K562 (cell line): Measurements from ENCODE around the gene RBP7. TPM values are rescaled to one million over a fixed set of nuclear protein-coding genes. Genes with fewer than 3 reads are reported as not detected.
A peak's percentile ranks its signal among the peaks of the same experiment; 100 is the strongest.

Experiments
- BCL6 ChIP-seq: fragments of 250-450 bp; sonication (Bioruptor Pico); IDR thresholded peaks from 2 replicates; pipeline ENCODE4 v1.4.0; 2020
- BCOR ChIP-seq: fragments of 450-650 bp; IDR thresholded peaks from 2 replicates; pipeline ENCODE4 v1.6.1; 2016
- BHLHE40 ChIP-seq: IDR thresholded peaks from 2 replicates; pipeline ENCODE4 v1.6.1; 2011; ENCODE audit warnings: low read length, improper control_type of control experiment
- CBFA2T2 ChIP-seq: fragments of 450-650 bp; conservative IDR thresholded peaks from 2 replicates; pipeline ENCODE4 v1.6.1; 2017; ENCODE audit warnings: mild to moderate bottlenecking
- CBX3 ChIP-seq, 2 experiments: IDR thresholded peaks; 1 replicate in 1 of 2; 2 replicates in 1 of 2; pipeline ENCODE4 v1.6.1; 2012; ENCODE audit warnings: inconsistent platforms in 2 of 2, low read length in 2 of 2, borderline replicate concordance in 1 of 2, control low read depth in 1 of 2
- CHD2 ChIP-seq: IDR thresholded peaks from 2 replicates; pipeline ENCODE4 v1.6.1; 2011; ENCODE audit warnings: low read depth, low read length
- CXXC5 ChIP-seq: fragments of 250-450 bp; sonication (Bioruptor Pico); IDR thresholded peaks from 2 replicates; pipeline ENCODE4 v1.8.0; 2022; ENCODE audit warnings: inconsistent platforms, mild to moderate bottlenecking, moderate library complexity
- DACH1 ChIP-seq: fragments of 450-650 bp; IDR thresholded peaks from 2 replicates; pipeline ENCODE4 v1.6.1; 2018; ENCODE audit not compliant: partially characterized antibody
- HNRNPH1 ChIP-seq: fragments of 200-400 bp; formaldehyde crosslinking; optimal IDR thresholded peaks from 2 replicates; pipeline ENCODE3; 2017; ENCODE audit warnings: low read depth, mild to moderate bottlenecking, low read length, moderate library complexity
- JUND ChIP-seq, 2 experiments: IDR thresholded peaks; 2 replicates in 1 of 2; 3 replicates in 1 of 2; pipeline ENCODE4 v1.6.1; 2011; ENCODE audit warnings: borderline replicate concordance in 2 of 2, low read depth in 2 of 2, low read length in 2 of 2, improper control_type of control experiment in 1 of 2, missing biosample characterization in 1 of 2, missing genetic modification characterization in 1 of 2, missing genetic modification reagents in 1 of 2
- MYC ChIP-seq, 2 experiments: fragments of 250-450 bp in 1 of 2; sonication (Bioruptor Pico) in 1 of 2; IDR thresholded peaks; 2 replicates each; pipeline versions ENCODE4 v1.5.1 to v1.6.1; 2012 to 2021; ENCODE audit warnings: low read depth in 2 of 2, borderline replicate concordance in 1 of 2, improper control_type of control experiment in 1 of 2, low read length in 1 of 2, mild to moderate bottlenecking in 1 of 2, moderate library complexity in 1 of 2
- NCOR1 ChIP-seq: fragments of 450-650 bp; IDR thresholded peaks from 2 replicates; pipeline ENCODE4 v1.6.1; 2016; ENCODE audit warnings: mild to moderate bottlenecking, moderate library complexity
- NELFE ChIP-seq: IDR thresholded peaks from 2 replicates; pipeline ENCODE4 v1.6.1; 2011; ENCODE audit warnings: mild to moderate bottlenecking; ENCODE audit not compliant: insufficient read depth, insufficient read length
- NFIC ChIP-seq: fragments of 450-650 bp; IDR thresholded peaks from 2 replicates; pipeline ENCODE4 v1.6.1; 2017; ENCODE audit warnings: mild to moderate bottlenecking, inconsistent platforms
- NR2C2 ChIP-seq, 2 experiments: fragments of 200-800 bp in 1 of 2; sonication (Bioruptor generic) in 1 of 2; sonication (generic) in 1 of 2; formaldehyde crosslinking in 1 of 2; IDR thresholded peaks; 2 replicates each; pipeline versions ENCODE4 v1.6.1 to v1.8.0; 2016 to 2022; ENCODE audit warnings: mild to moderate bottlenecking in 1 of 2, missing compliant biosample characterization in 1 of 2, missing genetic modification characterization in 1 of 2, missing genetic modification reagents in 1 of 2
- PBX2 ChIP-seq, 2 experiments: IDR thresholded peaks in 1 of 2; conservative IDR thresholded peaks in 1 of 2; 2 replicates each; pipeline ENCODE4 v1.6.1; 2016; ENCODE audit warnings: low read depth in 2 of 2, mild to moderate bottlenecking in 1 of 2, missing compliant biosample characterization in 1 of 2, missing genetic modification characterization in 1 of 2, moderate library complexity in 1 of 2
- ZBTB8A ChIP-seq: fragments of 450-650 bp; IDR thresholded peaks from 2 replicates; pipeline ENCODE4 v1.6.1; 2018; ENCODE audit warnings: mild to moderate bottlenecking, moderate library complexity; ENCODE audit not compliant: partially characterized antibody
- ZNF592 ChIP-seq: fragments of 450-650 bp; IDR thresholded peaks from 2 replicates; pipeline ENCODE4 v1.6.1; 2017; ENCODE audit warnings: antibody characterized with exemption, mild to moderate bottlenecking
- ZNF76 ChIP-seq: fragments of 250-450 bp; sonication (Bioruptor Pico); IDR thresholded peaks from 2 replicates; pipeline ENCODE4 v1.4.0; 2020; ENCODE audit warnings: mild to moderate bottlenecking, moderate library complexity, borderline replicate concordance
- ZSCAN32 ChIP-seq: fragments of 450-650 bp; formaldehyde crosslinking; IDR thresholded peaks from 2 replicates; pipeline ENCODE4 v1.4.0; 2020; ENCODE audit warnings: mild to moderate bottlenecking, moderate library complexity
- polyA plus RNA-seq, 8 experiments: library from polyadenylated mRNA; depleted of rRNA in 4 of 8; stranded (reverse) in 5 of 8; unstranded in 3 of 8; fragments of >200 nt; fragmentation: Nextera tagmentation in 2 of 8; fragmentation: Illumina TruSeq in 1 of 8; extraction: Ambion mirVana in 2 of 8; extraction: Trizol in 1 of 8; gene quantifications; 2 replicates each; pipeline versions ENCODE4 v1.2.1 to v1.2.3, GENCODE V29; 2011 to 2014; ENCODE audit warnings: inconsistent platforms in 1 of 8, missing spikeins in 1 of 8
- total RNA-seq, 7 experiments: library from RNA; depleted of rRNA in 6 of 7; stranded (reverse); fragments of >200 nt in 6 of 7; fragmentation: Illumina TruSeq in 2 of 7; extraction: Trizol in 2 of 7; gene quantifications; 2 replicates each; pipeline versions ENCODE4 v1.2.1 to v1.2.3, GENCODE V29; 2011 to 2021; ENCODE audit warnings: low replicate concordance in 1 of 7

The RBP7 gene
- total and polyA plus RNA-seq, 9 of the 15 experiments (the other 6 are each of a cell fraction or from before 2014, with no cell fraction given) = not detected

GRCh38 chr1:10045480-10046355, 48.7 kb downstream of the RBP7 start (continued):
- TF ChIP-seq ZNF592 (peak; percentile 55), NELFE (no peak), PBX2 (CRISPR knock-in tag; IDR thresholded peaks at IDR 0.05; ENCODE audit: low read depth) (no peak), PBX2 (tag; conservative IDR thresholded peaks at IDR 0.05; ENCODE audit: low read depth) (no peak), MYC (IDR thresholded peaks at IDR 0.05; ENCODE audit: low read depth, low read length) (peak; percentile 76), MYC (CRISPR knock-in tag; IDR thresholded peaks at IDR 0.05; ENCODE audit: borderline replicate concordance, low read depth) (no peak), NCOR1 (peak; percentile 75), CBFA2T2 (peak; percentile 85), CBX3 (IDR thresholded peaks at IDR 0.05; ENCODE audit: borderline replicate concordance in 1 of 2, low read length in 2 of 2) (no peak), DACH1 (no peak), BHLHE40 (peak; percentile 45), CXXC5 (CRISPR knock-in tag) (0 out of 2 replicates have a peak, but pooled peaks have one; percentile 14), BCOR (peak; percentile 43; the same call in 1 of the 2 replicates), ZSCAN32 (CRISPR knock-in tag) (no peak), JUND (IDR thresholded peaks at IDR 0.05; ENCODE audit: borderline replicate concordance, low read depth, low read length) (no peak), JUND (tag; IDR thresholded peaks at IDR 0.05; ENCODE audit: borderline replicate concordance, low read depth, low read length) (peak; percentile 37; the same call in 1 of the 3 replicates), CHD2 (no peak), NFIC (peak; percentile 77), BCL6 (CRISPR knock-in tag) (no peak), HNRNPH1 (no peak), NR2C2 (CRISPR knock-in tag; IDR thresholded peaks at IDR 0.05) (no peak), NR2C2 (tag; IDR thresholded peaks at IDR 0.05) (0 out of 2 replicates have a peak, but pooled peaks have one; percentile 24), ZBTB8A (no peak), ZNF76 (CRISPR knock-in tag) (no peak)
